ENCODE measurements around the gene TIGAR. TPM values are rescaled to one million over a fixed set of nuclear protein-coding genes. Genes with fewer than 3 reads are reported as not detected.

The TIGAR gene
- total RNA-seq, 1 donor from 2014 or later = 20.7 TPM

DNA sequence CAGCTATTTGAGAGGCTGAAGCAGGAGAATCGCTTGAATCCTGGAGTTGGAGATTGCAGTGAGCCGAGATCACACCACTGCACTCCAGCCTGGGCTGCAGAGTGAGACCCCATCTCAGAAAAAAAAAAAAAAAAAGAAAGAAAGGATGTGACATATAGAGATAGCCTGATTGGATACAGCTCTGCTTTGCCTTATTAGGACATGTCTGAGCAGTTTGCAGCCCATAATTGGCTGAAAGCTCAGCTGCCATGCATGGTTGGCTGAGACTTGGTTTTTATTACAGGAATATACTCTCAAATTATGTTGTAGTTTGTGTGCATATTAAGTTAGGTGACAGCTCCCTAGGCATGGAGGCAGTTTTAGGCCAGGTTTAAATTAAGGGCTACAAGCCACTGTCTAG is 6.3 kb downstream of the TIGAR start:
- H3K27ac Mint-ChIP-seq (ENCODE audit: unreplicated experiment) = no peak overlapping the region
- no peaks in the 10 kb centered on the region for H3K36me3 Mint-ChIP-seq (ENCODE audit: unreplicated experiment)

DNA sequence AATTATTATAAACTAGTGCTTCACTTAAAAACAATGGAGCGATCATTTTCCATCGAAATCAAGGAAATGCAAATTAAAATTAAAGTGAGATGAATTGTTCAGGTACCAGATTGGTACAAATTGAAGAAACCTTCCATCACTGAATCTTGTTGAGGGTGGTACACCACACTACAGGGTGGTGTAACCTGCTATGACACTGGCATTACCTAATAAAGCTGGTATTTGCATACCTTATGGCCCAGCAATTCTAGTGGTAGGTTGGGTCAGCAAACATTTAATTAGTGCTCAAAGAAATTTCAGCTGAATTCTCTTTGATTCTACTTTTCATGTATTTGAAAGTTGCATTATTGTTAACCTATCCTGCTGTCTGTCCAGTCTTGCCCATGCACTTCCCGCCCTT is 9.2 kb downstream of the TIGAR start:
- DNase-seq = no peak
- H3K27me3 Mint-ChIP-seq (ENCODE audit: unreplicated experiment) = no peaks in the 10 kb centered on the region
- no peak overlapping the region for H3K27ac Mint-ChIP-seq (ENCODE audit: unreplicated experiment)
- peaks cover 1% of the 10 kb centered on the region for H3K9me3 Mint-ChIP-seq (ENCODE audit: unreplicated experiment)
- TF ChIP-seq, protein P1, sequence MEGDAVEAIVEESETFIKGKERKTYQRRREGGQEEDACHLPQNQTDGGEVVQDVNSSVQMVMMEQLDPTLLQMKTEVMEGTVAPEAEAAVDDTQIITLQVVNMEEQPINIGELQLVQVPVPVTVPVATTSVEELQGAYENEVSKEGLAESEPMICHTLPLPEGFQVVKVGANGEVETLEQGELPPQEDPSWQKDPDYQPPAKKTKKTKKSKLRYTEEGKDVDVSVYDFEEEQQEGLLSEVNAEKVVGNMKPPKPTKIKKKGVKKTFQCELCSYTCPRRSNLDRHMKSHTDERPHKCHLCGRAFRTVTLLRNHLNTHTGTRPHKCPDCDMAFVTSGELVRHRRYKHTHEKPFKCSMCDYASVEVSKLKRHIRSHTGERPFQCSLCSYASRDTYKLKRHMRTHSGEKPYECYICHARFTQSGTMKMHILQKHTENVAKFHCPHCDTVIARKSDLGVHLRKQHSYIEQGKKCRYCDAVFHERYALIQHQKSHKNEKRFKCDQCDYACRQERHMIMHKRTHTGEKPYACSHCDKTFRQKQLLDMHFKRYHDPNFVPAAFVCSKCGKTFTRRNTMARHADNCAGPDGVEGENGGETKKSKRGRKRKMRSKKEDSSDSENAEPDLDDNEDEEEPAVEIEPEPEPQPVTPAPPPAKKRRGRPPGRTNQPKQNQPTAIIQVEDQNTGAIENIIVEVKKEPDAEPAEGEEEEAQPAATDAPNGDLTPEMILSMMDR (IDR thresholded peaks at IDR 0.05; ENCODE audit: partially characterized antibody, unreplicated experiment) = no peak
- peaks cover 5% of the 10 kb centered on the region for H3K36me3 Mint-ChIP-seq (ENCODE audit: unreplicated experiment)
- H3K4me1 Mint-ChIP-seq (ENCODE audit: low read depth, unreplicated experiment) = no peaks in the 10 kb centered on the region
- H3K4me3 Mint-ChIP-seq (ENCODE audit: unreplicated experiment) = no peak overlapping the region

More for the DNA sequence above, 6.3 kb downstream of the TIGAR start:
- no peaks in the 10 kb centered on the region for H3K27me3 Mint-ChIP-seq (ENCODE audit: unreplicated experiment)
- TF ChIP-seq, protein P1 (IDR thresholded peaks at IDR 0.05; ENCODE audit: partially characterized antibody, unreplicated experiment) = no peak
- H3K4me3 Mint-ChIP-seq (ENCODE audit: unreplicated experiment) = no peak overlapping the region
- no peak for DNase-seq
- H3K4me1 Mint-ChIP-seq (ENCODE audit: low read depth, unreplicated experiment) = no peaks in the 10 kb centered on the region
- H3K9me3 Mint-ChIP-seq (ENCODE audit: unreplicated experiment) = no peaks in the 10 kb centered on the region

GRCh38 chr12:4331221-4331620 is 10.2 kb downstream of the TIGAR start:
- Mint-ChIP-seq H3K27ac (ENCODE audit: unreplicated experiment) (no peak overlapping the region), H3K4me3 (ENCODE audit: unreplicated experiment) (no peak overlapping the region), H3K36me3 (ENCODE audit: unreplicated experiment) (peaks cover 8% of the 10 kb centered on the region), H3K4me1 (ENCODE audit: low read depth, unreplicated experiment) (no peaks in the 10 kb centered on the region), H3K27me3 (ENCODE audit: unreplicated experiment) (no peaks in the 10 kb centered on the region), H3K9me3 (ENCODE audit: unreplicated experiment) (peaks cover 1% of the 10 kb centered on the region)
- DNase-seq = no peak
- TF ChIP-seq, protein P1 (IDR thresholded peaks at IDR 0.05; ENCODE audit: partially characterized antibody, unreplicated experiment) = no peak

DNA sequence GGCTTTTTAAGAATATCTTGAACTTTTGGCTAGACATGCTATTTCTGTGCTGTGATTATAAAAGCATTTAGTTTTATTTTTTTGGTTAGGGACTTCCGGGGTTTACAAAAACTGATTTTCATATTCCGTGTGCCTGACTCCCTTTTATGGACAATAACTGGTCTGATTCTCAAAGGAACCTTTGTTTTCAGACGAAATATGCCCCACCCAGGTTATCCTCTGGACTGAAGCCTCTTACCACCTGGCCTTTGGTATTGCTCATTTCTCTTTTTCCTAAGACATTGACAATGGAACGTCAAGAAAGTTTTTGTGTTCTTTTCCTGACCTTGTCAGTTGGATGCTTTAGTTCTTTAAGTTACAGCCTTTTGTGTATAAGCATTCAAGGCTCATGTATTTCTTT is 10.8 kb downstream of the TIGAR start:
- Mint-ChIP-seq H3K27ac (ENCODE audit: unreplicated experiment) (no peak overlapping the region), H3K27me3 (ENCODE audit: unreplicated experiment) (no peaks in the 10 kb centered on the region), H3K4me3 (ENCODE audit: unreplicated experiment) (no peak overlapping the region), H3K9me3 (ENCODE audit: unreplicated experiment) (peaks cover 1% of the 10 kb centered on the region), H3K4me1 (ENCODE audit: low read depth, unreplicated experiment) (no peaks in the 10 kb centered on the region), H3K36me3 (ENCODE audit: unreplicated experiment) (peaks cover 13% of the 10 kb centered on the region)
- TF ChIP-seq, protein P1 (IDR thresholded peaks at IDR 0.05; ENCODE audit: partially characterized antibody, unreplicated experiment) = no peak
- DNase-seq = no peak

GRCh38 chr12:4346931-4347330 is 25.9 kb downstream of the TIGAR start:
- DNase-seq = no peak

More at GRCh38 chr12:4346931-4347330, 25.9 kb downstream of the TIGAR start:
- TF ChIP-seq, protein P1 (IDR thresholded peaks at IDR 0.05; ENCODE audit: partially characterized antibody, unreplicated experiment) = no peak
- Mint-ChIP-seq H3K9me3 (ENCODE audit: unreplicated experiment) (peaks cover 4% of the 10 kb centered on the region), H3K4me1 (ENCODE audit: low read depth, unreplicated experiment) (no peaks in the 10 kb centered on the region), H3K4me3 (ENCODE audit: unreplicated experiment) (no peak overlapping the region), H3K27me3 (ENCODE audit: unreplicated experiment) (no peaks in the 10 kb centered on the region), H3K27ac (ENCODE audit: unreplicated experiment) (no peak overlapping the region), H3K36me3 (ENCODE audit: unreplicated experiment) (peaks cover 17% of the 10 kb centered on the region)
